NCI-H1048 (cell line): Measurements from ENCODE around the gene MNS1.
"Not testable (repeated sequence)": the region's sequence is repeated elsewhere in the genome, so short reads cannot be mapped to it uniquely, and the experiment has no call there.

ENCODE experiments used
- DNase-seq: peaks from one replicate; lab custom pipeline; 2025; lab: John Stamatoyannopoulos, UW

MNS1 gene, protein sequence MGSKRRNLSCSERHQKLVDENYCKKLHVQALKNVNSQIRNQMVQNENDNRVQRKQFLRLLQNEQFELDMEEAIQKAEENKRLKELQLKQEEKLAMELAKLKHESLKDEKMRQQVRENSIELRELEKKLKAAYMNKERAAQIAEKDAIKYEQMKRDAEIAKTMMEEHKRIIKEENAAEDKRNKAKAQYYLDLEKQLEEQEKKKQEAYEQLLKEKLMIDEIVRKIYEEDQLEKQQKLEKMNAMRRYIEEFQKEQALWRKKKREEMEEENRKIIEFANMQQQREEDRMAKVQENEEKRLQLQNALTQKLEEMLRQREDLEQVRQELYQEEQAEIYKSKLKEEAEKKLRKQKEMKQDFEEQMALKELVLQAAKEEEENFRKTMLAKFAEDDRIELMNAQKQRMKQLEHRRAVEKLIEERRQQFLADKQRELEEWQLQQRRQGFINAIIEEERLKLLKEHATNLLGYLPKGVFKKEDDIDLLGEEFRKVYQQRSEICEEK

DNA sequence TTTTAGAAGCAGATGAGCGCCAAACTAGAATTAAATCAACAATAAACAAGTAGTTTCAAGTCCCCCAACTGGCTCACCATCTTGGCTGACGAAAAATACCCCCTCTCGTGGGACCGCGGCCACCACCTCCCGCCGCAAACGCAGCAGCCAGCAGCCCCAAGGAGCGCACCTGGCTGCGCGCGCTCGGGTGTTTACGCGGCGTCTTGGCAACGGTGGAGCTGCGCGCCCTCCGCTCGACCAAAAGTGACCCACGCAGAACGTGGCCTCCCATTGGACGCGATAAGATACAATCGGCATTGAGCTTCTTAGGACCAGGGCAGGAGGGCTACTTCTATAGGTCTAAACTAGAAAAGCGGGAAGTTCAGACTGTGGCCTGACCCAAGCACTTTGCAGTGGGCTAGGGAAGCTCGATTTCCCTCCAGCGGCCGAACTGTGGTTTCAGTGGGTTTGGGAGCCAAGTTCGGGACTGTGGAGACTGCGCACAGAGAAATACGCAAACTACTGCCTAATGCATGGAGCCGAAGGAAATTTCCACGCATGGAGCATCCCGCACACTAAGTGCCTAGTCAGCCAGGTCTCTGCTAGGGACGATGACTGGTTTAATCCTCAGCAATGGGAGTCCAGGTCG, at the start of gene MNS1:
Gene MNS1, minus strand, starts transcription at position 245 of the 628 bp plus-strand sequence. Its CDS starts 165 bp downstream, at position 80.
- DNase-seq = peak; percentile 83

DNA sequence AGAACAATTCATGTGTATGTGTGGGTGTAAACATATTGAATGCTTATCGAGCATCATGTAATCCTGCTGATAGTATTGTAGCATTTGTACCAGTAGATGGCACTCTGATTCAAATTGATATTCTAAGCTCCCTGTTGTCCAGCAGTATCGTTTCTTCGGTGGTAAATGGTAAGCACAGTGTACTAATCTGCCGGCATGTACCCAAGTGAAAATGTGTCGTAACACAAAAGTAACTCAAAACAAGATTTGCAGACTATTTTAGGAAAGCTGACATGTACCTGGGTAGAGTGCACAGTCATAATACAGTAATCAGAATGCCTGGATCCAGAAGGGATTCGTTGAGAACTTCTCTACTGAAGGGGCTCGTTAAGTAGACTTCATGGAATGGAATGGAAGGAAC, 31.7 kb upstream of the MNS1 start:
- DNase-seq = peak; percentile 28

DNA sequence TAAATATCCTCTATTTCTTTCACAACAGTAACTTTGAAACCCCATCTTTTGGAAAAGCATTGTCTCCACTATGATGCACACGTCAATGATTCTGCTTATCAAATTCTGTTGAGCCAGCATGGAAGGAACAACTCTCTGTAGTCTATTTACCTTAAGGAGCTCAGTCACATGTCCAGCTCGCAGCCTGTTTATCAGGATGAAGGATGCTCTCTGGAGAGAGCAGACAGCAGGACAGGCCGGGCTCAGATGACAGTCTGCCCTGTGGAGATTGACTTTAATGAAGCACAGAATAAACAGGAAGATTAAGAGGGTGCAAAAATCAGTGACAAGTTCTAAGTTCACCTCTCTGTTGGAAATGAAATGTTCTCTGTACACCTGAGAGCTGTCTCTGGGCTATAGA, 30.6 kb upstream of the MNS1 start:
- no peak for DNase-seq

DNA sequence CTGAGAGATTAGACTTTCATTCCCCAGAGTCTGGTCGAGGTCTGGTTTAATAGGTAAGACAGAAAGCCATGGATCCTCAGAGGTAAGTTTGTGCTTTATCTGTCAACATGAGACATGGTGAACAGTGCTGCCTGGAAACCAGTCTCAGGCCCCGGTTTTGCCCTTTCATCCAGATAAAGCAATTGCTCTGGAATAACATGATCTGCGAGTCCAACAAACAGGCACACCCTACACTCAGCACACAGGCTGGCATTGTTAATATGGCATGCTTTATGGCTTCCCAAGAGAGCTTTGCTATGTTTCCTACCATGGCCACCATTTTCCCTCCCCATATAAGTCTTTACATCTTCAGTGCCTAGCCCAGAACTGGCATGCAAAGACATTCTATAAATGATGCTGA, 30.1 kb upstream of the MNS1 start:
- DNase-seq = no peak

DNA sequence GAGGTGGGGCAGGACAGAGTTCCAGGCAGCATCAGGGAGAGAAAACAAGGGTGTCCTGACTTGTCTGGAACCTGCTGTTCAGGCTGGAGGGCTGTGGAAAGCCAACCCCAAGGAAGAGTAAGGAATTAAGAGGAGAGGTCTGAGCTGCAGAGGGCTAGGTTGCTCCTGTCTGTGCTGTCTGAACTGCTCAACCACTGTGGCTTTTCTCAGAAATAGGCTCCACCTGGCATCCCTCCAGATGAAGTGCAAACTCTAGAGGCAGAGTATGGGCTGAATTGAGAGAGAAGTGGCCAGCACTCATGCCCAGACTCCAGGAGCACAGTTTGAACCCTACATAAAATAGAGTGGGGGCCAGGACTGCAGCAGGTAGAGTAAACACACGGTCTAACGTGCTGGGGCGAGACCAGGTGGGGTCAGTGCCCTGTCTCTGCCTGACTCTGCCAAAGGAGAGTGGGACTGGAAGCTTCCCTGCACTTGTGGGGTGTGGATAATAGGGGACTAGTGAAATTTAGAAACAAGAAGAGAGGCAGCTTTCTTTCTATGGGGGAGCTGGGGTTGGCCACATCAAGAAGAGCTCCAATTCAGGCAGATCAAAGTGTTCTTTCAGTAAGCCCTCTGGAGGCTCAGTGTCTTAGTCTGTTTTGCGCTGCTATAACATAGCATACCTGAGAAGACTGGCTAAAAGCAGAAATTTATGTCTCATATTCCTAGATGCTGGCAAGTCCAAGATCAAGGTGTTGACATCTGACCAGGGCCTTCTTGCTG, 28.0 kb upstream of the MNS1 start:
- DNase-seq = no peak

DNA sequence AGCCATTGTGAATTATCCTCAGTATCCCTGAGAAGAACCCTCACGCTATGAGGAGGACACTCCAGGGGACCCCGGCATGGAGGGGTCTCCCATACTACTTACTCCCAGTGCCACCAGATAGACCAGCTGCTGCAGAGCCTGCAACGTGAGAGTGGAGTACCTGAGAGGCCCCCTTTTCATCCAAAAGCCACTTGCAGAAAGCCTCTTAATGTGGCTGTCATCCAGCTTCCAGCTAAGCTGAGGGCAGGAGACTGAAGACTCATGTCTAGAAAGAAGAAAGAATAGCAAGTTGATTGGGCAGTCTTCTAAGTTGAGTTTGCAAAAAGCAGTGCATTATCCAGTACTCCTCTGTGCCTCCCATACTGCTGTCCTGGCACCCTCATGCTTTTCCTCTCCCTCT, 27.3 kb upstream of the MNS1 start:
- no peak for DNase-seq

DNA sequence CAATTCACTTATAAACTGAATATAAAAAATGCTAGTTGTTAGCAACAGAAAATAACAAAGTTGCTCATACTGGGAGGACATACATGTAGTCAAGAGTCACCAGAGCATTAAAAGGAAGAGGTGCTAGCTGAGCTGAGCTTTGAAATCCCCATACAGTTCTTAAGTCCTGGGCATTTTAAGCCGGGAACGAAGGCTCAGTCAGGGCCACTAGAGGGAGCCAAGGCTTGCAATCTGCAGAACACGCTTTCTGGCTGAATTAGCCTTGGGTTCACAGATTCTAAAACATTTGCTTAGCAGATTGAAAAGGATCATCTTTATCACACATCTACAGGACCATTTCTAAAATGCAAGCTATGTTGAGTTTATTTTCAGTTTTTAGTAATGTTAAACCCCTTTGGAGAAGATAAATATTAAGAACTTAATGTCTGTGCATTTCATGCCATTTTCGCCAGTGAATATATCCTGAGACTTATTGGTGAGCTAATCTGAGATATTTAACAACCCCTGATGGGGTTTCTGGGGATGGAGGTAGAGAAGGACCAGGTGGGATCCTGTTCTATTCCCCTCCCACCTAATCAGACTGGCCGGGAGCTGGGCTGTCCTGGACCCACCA, 26.3 kb upstream of the MNS1 start:
- peak; percentile 40 for DNase-seq

DNA sequence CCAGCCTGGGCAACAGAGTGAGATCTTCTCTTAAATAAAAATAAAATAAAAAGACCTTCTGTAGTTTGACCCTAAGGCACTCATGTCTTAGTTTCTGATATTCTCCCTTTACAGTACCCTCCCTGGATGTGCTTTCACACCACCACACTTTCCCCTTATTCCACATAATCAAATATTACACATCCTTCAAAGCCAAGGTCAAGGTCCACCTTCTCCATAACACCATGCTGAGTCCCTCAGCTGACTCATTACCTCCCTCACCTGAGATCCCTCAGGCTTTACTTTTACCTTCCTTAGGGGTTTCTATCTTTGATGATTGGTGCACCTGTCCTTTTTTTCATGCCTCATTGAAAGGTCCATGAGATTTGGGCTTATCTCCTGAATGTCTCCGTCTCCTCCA, 25.5 kb upstream of the MNS1 start:
- no peak for DNase-seq

DNA sequence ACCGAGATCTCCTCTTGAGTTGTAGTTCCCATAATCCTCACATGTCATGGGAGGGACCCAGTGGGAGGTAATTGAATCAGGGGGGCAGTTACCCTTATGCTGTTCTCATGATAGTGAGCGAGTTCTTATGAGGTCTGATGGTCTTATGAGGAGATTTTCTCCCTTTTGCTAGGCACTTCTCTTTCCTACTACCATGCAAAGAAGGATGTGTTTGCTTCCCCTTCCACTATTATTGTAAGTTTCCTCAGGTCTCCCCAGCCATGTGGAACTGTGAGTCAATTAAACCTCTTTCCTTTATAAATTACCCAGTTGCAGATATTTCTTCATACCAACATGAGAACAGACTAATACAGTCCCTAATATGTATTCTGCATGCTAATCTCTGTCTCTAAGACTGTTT, 21.3 kb upstream of the MNS1 start:
- not testable (repeated sequence) for DNase-seq

DNA sequence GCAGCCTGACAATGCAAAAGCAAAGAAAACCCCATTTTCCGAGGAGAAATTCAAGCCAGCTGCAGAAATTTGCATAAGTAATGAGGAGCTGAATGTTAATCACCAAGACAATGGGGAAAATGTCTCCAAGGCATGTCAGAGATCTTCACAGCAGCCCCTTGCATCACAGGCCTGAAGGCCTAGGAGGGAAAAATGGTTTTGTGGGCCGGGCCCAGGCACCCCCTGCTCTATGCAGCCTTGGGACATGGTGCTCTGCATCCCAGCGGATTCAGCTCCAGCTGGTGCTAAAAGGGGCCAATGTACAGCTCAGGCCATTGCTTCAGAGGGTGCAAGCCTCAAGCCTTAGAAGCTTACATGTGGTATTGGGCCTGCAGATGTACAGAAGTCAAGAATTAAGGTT, 20.5 kb upstream of the MNS1 start:
- not testable (repeated sequence) for DNase-seq

DNA sequence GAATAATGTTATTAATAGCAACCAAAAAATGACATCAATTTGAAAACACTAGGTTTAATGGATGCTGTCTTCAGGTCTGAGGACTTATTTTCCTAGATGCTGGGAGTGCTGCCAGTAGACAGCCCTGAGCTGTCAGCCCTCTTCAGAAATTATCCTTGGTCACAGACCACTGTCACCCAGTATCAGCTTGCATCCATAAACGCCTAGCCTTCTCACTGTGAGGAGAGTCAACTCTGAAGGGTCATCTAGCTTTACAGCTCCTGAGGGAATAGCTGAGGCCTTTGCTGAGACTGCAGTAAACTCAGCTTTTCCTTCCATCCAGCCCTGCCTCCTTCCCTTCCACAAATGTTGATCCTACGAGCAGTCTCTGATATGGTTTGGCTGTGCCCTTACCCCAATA, 19.4 kb upstream of the MNS1 start:
- DNase-seq = no peak

DNA sequence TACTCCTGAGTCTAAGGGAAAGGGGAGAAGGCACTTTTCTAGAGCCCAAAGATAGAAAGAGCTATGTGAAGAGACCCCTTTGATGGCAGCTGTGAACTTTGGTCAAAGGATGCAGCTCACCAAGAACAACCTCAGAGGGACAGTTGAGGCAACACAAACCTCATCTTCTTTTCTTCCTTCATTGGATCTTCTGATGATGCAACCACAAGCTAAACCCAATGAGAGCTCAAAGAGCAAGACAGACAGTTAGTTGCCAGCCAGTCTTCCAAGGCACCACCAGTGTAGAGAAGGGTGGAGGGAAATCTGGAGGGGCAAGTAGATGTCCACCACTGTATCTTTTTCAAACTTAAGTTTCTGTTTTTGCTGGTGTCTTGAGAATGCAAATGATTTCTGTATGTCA, 10.4 kb upstream of the MNS1 start:
- DNase-seq = no peak

DNA sequence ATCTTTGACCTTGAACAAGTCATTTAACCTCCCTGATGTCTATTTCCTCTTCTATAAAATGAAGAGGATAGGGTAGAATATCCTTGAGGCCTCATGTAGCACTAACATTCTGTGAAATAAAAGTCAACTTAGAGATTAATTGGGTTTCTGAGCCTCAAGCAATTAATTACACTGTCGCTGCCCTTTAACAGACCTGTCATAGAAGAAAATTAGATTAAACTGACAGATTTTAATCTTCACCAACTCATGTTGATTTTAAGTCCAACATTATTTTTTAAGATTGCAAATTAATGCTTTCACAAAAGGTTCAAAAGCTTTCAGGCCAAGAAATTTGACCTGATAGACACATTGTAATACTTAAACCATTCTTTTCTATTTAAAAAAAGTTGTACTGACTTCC, 8.1 kb upstream of the MNS1 start:
- no peak for DNase-seq

DNA sequence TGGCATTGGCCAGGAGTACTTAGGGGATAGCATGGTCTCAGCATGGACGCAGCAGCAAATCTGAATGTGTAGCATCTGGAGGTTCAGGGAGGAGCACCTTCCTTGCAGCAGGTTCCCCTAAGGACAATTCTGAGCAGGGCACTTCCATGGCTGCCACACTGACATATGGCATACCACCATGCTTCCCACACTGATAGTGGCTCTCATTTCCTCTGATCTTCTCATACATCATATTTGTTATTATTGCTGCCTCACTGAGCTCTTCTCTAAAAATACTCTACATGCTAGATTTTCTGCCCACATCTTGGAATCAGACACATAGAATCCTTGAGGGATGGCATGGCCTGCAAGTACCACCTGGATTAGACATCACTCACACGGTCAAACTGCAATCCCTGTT, 7.3 kb upstream of the MNS1 start:
- DNase-seq = no peak

DNA sequence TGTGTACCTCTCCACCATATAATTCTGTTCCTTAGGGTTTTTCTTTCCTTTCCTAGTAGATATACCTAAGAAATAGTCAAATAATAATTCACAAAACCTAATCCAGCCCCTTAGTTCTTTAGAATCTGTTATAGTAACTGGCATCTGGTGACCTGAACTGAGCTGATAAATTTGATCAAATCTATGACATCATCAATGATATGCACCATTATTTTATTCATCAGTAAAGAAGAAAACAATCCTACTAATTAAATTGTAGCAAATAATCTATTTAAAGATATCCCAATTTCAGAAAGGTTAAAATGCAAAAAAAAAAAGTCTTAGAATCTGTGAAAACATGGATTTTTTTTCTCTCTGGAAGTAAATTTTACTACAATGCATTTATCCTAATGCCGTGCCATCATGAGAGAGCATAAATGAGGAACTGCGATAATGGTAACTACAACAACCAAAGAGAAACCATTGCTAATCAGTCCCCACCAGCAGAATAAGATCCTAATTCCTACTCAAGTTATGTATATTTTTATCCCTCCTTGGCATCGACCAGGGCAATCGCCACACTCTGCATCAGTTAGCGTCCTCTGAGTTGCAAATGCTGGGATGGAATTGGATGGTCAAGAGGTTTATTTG, 6.6 kb upstream of the MNS1 start:
- no peak for DNase-seq

DNA sequence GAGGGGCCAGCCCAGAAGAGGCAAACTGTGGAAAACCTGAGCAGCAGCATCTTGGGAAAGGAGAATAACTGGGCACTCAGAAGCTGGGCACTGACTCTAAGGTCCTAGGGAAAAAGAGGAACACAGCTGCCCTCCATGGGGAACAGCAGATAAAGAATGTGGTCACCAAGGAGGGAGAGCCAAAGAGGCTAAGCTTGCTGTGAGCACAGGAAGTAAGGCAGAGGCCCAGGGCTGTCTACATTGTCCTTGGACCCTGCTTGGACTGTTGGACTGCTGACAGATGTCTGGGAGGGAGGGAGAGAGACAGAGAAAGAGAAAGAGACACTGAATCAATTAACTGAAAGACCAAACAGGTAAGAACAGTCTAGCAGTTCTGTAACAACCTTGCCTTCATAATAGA, 4.5 kb upstream of the MNS1 start:
- no peak for DNase-seq

DNA sequence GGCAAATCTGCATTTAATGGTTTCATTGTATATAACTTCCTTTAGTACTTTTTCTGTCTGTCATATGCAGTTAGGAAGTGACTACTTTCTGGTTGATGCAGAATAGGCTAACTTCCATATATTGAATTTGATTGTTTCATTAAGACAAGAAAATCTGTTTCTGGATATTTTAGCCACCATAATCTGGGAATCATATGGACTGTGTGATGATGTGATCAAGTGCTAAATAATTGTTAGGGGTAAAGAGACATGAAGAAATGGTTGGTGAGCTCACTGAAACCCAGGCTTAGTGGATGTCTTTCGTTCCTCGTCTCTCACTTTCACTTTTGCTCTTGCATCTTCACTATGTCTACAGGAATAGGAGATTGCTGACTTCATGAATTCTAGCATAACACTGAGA, 3.5 kb upstream of the MNS1 start:
- no peak for DNase-seq

DNA sequence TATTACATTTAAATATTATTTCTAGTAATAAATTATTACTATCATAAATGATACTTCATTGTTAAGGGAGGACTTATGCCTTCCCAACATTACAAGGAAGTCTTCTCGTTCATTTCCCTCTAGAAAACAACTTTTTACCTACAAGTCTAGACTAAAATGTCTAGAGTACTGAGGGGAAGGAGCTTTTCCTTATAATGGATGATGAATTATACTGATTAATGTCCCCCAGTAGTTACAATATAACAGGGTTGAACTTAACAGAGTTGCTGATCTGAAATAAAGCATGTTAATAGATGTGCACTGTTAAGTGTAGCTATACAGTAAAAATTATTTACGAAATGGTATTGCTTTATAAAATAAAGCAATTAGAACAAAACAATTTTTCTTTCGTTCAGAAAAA, 2.7 kb upstream of the MNS1 start:
- no peak for DNase-seq

DNA sequence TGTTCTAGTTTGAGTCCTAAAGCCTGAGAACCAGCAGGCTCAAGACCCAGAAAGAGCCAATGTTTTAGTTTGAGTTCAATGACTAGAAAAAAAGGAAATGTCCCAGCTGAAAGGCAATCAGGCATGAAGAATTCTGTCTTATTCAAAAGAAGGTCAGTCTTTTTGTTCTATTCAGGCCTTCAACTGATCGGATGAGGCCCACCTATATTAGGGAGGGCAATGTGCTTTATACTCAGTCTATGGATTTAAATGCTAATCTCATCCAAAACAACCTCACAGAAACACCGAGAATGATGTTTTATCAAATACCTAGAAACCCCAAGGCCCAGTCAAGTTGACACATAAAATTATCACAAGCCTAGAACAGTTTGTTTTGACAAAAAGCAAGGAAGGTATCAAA, 4.0 kb downstream of the MNS1 start:
- no peak for DNase-seq

DNA sequence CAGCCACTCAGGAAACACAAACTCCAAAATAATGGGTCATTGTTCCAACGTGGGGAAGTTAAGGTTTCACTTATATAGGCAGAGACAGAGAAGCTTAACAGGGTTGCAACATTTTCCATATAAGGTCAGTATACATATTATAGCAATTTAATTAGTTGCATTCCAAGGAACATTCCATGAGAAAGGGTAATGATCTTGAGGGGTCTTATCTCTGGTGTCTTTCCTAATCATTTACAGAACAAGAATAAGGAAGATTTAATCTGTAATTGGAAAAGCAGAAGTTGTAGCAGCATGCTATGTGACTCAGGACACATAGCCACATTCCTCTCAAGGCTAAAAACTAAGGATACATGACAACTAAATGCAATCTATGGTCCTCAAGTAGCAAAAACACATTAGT, 4.9 kb downstream of the MNS1 start:
- no peak for DNase-seq

DNA sequence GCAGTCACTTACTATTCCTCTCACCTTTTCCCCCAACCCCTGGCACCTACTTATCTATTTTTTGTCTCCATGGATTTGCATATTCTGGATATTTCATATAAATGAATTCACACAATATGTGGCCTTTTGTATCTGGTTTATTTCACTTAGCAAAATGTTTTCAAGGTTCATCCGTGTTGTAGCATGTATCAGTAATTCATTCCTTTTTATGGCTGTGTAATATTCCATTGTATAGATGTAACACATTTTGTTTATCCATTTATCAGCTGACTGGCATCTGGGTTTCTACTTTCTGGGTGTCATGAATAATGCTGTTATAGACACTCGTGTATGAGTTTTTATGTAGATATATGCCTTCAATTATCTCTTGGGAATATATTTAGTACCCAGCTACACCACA, 5.8 kb downstream of the MNS1 start:
- no peak for DNase-seq

DNA sequence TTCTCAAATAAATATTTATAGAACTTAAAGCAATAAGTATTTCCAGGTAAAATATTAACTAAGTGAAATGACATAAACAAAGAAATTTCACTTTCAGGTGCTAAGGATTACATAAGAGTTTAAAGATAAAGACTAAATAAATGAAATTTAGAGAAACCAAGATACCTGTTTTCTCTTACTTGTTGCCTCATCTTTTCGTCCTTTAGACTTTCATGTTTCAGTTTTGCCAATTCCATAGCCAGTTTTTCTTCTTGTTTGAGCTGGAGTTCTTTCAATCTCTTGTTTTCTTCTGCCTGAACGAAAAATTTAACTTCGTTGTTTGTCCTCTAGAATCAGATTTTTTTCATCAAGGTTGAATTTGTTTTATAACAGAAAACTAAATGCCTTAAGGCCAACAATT, 8.7 kb downstream of the MNS1 start:
- no peak for DNase-seq
